SHP77 (cell line): ENCODE results near the gene TRIM27.
"Not testable (repeated sequence)": the region's sequence is repeated elsewhere in the genome, so short reads cannot be mapped to it uniquely, and the experiment has no call there.

ENCODE experiments used
- DNase-seq, 2 experiments: peaks; one replicate each; lab custom pipeline; 2025; lab: John Stamatoyannopoulos, UW

TRIM27 gene

DNA sequence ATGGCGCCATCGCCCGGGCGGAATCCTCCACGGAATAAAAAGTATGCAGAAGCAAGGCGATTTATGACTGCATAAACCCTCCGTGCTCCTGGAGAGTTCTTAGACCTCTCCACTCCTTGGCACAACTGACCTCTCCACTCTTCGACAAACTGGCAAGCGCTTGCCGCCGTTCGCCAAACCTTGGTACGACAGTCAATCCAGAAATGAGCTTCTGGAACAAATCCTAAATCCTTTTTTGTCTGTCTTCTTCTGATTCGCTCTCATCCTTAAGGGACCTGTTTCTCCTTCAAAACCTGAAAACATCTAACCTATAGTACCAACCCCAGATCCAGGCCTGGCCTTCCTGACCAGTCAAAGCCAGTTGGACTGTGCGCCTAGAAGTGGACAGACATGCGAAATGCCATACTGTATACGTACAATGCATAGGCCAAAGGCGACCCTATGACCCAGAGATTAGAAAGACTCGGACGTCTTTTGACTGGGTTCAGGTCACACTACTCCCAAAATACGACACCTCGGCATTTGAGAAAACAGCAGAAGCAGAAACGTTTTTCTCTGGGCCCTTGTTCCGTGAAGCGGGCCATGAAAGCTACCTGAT lies 59.4 kb downstream of the TRIM27 start:
- DNase-seq: peak in 1 of 2 experiments; percentile 57

DNA sequence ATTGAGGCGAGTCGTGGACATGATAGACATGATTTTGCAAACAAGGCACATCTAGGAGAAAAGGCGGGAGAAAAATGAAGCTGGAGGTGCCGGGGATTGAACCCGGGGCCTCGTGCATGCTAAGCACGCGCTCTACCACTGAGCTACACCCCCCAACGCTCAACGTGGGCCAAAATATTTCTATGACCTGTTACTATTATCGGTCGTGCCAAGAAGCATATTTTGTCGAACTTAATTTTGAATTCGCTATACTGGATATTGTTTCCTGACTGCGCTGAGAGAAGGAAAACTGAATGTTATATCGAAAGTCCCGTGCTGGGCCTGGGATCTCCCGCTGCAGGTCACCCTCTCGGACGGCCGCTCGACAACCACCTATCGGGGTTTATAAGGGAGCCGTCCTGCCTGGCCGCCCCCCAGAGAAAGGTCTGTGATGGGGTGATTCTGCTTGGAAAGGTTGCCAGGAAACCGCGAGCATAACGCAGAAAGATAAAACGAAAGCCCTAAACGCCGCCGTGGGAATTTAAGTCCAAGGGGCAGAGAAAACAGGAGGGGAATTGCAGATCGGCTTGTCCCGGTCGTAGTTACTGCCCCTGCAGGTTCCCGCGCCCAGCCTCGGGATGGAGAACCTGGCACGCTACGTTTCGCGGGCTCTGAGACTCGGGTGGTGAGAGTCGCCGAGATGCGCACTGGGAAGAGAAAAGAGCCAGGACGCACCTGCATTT lies 60.0 kb downstream of the TRIM27 start:
- DNase-seq: peak; percentile 75 to 80

DNA sequence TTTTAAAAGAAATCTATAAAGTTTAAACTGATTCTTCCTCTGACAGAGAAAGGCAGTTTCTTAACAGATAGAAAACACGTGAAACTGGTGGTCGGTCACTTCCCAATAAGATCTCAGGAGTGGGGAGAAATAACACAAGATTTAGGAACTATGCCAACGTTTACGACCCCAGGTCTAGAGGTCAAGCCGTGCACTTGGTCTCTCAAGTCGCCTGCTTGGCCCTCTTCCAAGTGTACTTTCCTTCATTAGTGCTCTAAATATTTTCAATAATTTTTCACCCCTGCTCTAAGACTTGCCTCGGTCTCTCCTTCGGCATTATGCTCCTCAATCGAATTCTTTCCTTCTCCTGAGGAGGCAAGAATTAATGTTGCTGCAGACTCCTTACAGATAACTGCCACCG lies 61.7 kb downstream of the TRIM27 start:
- no peak for DNase-seq

DNA sequence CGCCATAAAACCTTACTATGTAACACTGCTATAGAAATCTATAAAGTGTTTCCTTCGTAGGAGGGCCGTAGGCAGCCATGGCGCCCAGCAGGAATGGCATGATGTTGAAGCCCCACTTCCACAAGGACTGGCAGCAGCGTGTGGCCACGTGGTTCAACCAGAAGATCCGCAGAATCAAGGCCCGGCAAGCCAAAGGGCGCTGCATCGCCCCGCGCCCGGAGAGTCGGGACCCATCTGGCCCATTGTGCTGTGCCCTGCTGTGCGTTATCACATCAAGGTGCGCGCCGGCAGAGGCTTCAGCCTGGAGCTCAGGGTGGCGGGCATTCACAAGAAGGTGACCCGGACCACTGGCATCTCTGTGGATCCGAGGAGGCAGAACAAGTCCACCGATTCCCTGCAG lies 62.4 kb downstream of the TRIM27 start:
- DNase-seq: no peak

DNA sequence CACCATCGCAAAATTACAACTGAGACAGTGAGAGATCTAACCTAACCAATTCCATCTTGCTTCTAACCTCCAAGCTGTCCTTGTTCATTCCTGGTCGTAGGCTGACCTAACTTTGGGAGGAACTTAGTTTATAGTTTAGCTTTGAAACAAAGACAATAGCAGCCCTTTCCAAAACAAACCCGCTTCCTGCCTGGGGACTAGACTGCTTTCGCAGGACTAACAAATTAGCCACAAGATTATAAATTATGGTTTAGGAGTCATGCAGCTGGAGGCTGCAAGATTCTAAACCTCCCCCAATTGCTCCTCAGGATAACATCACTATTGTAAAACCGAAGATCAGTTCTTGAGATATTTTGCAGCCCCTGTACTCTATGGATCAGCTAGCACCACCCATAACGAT lies 63.2 kb downstream of the TRIM27 start:
- no peak for DNase-seq

DNA sequence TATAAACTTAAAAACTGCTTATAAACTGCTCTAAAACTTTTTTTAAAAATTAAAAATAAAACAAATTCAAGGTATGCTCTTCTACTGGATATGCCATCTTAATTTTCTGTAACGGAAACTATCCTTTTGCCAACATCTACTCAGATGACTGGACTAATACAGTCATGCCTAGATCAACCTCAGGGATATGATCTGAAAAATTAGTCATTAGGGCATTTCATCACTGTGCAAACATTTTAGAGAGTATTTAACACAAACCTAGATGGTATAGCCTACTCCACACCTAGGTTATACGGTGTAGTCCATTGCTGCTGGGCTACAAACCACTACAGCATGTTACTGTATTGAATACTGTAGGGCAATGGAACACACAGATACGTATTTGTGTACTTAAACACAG lies 64.8 kb downstream of the TRIM27 start:
- no peak for DNase-seq

DNA sequence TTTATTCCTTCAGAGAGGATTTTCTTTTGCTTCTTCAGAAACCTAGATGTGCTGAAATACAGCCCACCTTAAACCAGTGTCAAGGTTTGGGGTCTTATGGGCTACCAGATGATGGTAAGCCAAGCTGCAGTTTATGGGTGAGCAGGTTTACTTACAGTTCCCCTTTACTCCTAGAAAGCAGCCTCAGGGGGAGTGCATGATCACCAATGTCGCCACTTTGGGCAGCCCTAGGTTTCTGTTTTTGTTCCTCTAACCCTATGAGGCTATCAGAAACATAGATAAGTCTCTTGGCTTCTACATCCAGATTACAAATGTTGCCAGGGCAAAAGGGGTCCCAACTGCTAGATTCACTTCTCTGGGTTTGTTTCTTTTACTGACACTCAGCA lies 67.2 kb downstream of the TRIM27 start:
- DNase-seq: no peak

DNA sequence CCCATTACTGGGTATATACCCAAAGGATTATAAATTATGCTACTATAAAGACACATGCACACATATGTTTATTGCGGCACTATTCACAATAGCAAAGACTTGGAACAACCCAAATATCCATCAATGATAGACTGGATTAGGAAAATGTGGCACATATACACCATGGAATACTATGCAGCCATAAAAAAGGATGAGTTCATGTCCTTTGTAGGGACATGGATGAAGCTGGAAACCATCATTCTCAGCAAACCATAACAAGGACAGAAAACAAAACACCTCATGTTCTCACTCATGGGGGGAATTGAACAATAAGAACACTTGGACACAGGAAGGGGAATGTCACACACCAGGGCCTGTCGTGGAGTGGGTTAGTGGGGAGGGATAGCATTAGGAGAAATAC lies 69.4 kb downstream of the TRIM27 start:
- not testable (repeated sequence) for DNase-seq
